HG03064 (cell line): Measurements from ENCODE around the gene RBMS1.

Experiments
- ATAC-seq: cut with Tn5 transposase; IDR thresholded peaks from one replicate; pipeline ENCODE4 v1.9.1; 2021; ENCODE audit warnings: low read depth; ENCODE audit not compliant: unreplicated experiment

Gene RBMS1

GRCh38 chr2:160345071-160345764 is 148.4 kb downstream of the RBMS1 start:
- no peak for ATAC-seq

DNA sequence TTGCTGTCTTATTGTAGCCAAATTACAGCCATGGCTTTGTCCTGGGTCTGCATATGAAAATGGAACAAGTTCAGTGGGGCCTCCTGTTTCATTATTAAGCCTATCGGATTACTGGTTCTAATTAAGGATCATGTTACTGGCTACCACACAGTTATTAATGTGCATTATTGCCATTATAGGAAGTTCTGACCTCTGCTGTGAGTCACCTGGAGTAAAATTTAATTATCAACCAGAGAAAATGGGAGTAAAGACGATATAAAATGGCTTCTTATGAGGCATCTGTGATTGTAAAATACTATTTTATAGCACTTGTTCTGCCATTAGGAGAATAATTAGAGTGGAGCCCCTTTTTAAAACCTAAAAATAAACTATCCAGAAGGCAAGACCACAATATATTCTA is 150.2 kb downstream of the RBMS1 start:
- ATAC-seq, result no peak

DNA sequence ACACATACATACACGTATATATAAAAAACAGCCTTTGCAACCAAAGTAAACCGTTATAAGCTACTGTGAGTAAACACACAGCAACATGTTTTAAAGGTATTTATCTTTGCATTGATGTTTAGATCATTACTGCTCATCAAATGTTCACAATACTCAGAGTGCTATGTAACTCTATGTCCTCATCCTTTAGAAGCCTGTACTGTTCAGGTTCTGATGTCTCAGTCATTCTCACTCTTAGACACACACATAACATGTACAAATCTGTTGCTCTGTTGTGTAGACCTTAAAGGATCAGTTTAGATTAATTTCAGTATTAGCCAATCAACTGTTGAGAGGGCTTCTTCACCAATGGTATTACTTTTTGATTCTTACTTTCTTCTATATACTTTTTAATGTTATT is 153.9 kb downstream of the RBMS1 start:
- no peak for ATAC-seq

DNA sequence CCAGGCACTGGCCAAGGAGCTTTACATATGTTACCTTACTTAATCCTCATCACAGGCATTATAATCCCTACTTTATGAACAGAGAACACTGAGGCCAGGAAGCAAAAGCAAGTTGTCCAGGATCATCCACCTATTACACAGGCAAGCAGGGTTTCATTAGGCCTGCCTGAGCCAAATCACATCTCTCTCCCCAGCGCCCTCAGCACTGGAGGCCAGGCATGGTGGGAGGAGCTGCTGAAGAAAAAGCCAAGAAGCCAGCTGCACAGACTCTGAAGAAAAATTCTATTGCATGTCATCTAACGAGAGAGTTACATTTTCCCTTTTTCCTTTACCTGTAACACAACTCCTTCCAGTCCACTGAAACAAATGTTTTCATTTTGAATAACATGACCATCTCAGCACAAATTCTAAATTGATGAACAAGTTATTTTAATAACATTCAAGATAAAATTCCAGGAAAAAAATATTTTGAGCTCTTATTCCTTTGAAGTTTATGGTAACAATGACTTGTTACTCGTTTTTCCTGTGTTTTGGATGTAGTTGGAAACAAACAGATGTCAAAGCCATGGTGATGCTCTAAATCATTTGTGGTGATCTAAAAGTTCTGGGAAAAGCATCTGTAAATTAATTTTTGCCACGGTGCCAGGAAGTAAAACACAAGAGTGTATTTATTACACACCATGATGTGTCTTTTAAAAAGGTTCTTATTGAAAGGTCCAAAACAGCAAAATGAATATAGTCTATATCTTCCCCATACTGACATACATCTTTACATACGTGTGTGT is 154.5 kb downstream of the RBMS1 start:
- no peak for ATAC-seq

DNA sequence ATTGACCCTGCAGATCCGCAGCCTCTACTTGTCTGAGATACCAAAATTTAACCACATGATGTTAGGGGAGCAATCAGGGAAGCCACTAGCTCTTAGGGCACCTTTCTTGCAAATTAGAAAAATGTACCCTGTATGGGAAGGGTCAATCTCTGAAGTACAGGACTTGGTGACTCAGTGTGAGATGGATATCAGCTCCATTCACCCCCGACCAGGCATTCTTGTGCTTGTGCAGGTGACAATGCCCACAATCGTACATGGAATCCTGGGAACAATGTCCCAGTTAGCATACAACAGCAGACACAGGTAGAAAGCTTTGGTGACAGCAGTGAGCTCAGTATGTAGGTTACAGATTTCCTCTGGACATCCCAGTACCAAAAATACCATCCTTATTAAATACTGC is 155.9 kb downstream of the RBMS1 start:
- no peak for ATAC-seq

DNA sequence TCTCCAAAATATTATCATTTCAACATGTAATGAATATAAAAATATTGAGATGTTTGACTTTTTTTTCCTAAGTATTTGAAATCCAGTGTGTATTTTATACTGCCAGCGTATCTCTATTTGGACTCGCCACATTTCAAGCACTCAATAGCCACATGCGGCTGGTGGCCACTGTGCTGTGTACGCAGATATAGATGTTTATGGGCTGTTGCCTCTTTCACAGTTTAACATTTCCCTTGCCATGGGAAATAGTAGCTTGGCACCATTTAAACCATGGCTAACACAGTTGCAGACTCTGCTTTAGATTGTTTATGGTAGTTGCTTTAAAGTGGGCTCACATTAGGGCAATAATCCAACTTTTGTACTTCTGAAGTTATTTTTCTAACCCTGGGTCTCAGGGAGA is 157.0 kb downstream of the RBMS1 start:
- no peak for ATAC-seq

DNA sequence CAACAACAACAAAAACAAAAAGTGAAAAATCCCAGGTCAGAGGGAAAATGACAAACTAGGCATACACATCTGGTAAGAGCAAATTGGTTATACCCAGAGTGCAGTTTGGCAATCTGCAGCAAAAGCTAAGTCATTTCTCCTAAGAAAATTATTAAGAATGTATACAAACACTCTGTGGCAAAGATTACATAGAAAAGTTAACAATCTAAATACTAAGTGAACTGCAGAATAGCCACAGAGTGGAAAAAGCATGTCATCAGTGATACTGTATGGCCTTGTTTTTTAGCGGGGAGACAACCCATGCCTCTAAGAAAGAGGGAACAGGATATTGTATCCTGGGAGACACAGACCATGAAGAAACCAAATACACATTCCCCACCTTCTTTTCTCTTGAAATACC is 157.5 kb downstream of the RBMS1 start:
- no peak for ATAC-seq

GRCh38 chr2:160335441-160335840 is 158.2 kb downstream of the RBMS1 start:
- ATAC-seq, result no peak

DNA sequence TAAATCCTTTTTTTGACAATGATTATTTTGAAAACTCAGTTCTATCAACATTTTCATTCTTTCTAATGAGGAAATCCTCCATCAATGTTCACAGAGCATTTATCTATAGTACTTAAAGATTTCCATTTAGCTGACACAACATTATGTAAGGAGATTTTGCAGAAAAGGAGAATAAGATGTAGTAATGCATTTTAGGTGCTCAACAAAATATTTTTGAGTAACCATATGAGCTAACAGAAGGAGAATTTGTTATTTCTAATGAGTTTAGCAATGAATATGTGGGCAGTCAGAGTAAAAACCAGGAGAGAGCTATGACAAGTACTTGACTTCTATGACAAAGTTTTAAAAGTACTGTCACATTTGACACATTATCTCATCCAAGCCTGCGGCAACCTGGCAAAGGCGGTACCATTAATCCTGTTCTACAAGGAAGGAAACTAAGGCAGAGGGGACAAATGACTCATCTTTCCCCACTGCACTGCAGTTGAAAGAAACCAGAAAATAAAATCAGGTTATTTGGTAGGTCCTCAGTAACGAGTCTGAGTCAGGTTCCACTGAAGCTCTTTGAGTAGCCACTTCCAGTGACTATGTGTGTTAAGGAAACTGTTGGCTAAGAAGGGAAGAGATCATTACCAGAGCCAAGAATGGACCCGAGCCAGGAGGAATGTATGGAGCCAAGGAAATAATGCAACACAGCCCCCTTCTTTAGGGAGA is 159.4 kb downstream of the RBMS1 start:
- no peak for ATAC-seq

GRCh38 chr2:160333324-160334027 is 160.1 kb downstream of the RBMS1 start:
- ATAC-seq, result no peak

DNA sequence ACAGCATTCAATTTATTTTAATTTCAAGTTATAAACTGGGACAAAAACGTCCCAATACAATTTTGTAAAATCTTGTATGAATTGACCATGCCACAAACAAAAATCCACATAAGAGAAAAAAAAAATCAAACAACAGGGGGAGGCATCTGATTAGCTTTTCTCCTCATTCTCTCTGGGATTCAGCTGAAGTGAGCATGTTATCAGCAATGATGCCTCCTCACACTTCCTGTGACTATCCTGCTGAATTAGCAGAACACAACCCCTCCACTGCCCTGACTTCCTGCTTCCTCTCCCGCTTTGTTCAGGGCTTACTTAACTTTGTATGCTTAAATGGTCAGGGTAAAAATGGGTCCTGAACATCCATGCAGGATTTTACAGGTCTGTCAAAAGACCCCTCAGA is 161.3 kb downstream of the RBMS1 start:
- ATAC-seq, result no peak

DNA sequence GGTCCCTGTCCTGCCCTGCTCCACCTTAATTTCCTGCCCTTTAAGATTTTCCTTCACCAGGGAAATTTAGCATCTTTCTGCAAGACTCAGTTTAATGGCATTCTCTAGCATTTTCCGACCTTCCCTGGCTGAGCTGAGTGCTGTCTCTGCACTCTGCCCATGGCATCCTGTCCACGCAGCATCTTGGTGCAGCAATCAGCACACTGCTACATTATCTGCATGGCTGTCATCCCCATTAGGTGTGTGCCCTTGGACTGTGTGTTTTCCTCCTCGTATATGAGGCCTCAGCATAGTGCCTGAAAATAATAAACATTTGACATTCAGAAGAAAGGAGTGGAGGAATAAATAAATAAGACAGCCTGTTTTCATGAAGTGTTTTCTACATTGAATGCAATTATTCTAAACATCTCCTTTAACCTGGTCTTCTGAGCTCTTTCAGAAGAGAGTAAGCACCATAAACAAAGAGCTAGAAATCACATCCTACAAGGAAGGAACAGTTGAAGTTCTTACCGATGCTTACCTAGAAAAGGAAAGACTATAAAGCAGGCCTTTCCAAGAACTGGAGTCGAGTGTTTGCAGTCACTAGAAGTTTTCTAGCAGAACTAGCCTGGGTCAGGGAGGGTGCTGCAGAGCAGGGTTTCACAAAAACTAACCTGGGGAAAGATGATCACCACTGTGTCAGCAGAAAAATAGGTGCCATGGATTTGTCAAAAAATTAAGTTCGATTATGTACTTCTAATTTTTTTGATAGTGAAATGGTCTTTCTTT is 162.2 kb downstream of the RBMS1 start:
- ATAC-seq, result no peak

GRCh38 chr2:160328811-160329527 is 164.6 kb downstream of the RBMS1 start:
- ATAC-seq, result no peak

DNA sequence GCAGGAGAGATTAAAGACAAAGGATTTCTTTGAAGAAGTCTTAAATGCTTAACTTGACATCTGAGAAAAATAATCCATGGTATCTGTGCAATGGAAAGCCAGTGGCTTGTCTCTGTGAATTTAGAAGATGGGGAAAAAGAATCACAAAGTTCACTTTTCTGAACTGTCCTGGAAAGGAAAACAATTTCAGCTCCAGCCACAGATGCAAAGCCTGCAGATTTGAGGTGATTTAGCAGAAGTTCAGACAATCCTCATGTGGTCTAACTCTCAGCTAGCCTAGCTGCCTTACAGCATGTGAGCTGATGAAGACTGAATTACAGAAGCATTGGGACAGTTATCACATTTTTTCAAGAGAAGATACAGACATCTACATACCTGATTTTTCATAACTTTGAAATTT is 166.8 kb downstream of the RBMS1 start:
- ATAC-seq, result no peak

DNA sequence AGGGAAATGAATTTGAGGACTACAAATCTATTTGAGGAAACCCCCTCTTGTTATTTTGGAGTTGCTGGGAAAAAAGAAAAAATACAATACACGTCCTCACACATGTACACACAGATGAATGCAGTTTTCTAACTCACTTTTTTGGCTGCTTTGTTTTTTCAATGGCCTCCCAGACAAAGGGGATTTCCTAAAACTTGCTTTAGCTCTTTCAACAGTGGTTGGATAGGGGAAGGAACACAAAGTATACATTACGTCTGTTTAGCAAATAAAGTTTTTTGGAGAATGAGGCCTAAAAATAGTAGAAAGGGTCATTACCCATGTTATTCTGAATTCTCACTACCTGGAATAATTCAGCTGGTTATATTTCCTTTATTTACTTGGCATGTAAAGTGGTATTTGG is 168.2 kb downstream of the RBMS1 start:
- ATAC-seq, result no peak

DNA sequence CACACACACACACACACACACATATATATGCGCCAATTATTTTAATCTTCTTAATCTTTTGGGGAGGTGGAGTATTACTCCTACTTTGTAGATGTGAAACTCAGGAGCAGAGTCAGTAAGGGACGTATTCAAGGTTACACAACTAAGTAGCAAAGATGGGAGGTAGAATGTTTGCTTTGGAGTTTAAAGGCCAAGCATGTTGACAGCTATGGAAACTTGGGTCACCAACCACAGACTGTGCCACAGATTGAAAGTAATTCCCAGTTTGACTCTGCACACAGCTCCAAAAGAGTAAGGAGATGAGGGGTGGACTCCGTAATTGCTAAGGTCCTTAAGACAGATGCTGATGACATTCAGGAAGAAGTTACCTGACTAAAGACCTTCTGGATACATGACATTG is 168.7 kb downstream of the RBMS1 start:
- no peak for ATAC-seq

- no peak for ATAC-seq
These were observed 169.3 kb downstream of the RBMS1 start for GRCh38 chr2:160324161-160324800.

- ATAC-seq, result no peak
These were observed 171.3 kb downstream of the RBMS1 start for GRCh38 chr2:160322320-160322719.

DNA sequence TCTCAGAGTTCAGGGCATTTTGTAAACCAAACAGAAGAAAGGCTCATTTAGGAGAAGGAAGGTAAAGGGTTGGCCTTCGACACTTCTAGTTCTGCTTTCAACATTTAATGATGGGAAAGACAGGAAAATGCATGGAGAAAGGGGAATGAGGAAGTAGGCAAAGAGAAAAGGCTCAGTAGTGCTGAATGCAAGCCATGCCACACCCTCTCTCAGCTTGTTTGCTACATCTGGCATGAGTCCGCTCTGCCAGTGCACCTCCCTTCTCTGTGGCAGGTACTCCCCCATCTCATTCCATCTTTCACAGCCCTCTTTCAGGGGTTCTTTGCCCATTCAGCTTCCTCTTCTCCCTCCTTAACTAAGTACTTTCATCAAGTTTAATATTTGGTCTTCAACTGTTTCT is 172.6 kb downstream of the RBMS1 start:
- ATAC-seq, result no peak
